Measurements from ENCODE around the gene S100PBP.

- TF ChIP-seq MAFK (IDR thresholded peaks at IDR 0.05; ENCODE audit: partially characterized antibody), result no peak
- no peak for TF ChIP-seq POLR2A (IDR thresholded peaks at IDR 0.05; ENCODE audit: low read length)
- TF ChIP-seq CTCF (IDR thresholded peaks at IDR 0.05), result no peak
- no peak for TF ChIP-seq NPAS2 (CRISPR knock-in tag; IDR thresholded peaks at IDR 0.05; ENCODE audit: borderline replicate concordance)
- no peak for TF ChIP-seq JUN (IDR thresholded peaks at IDR 0.05)
- no peak for TF ChIP-seq PHF8 (IDR thresholded peaks at IDR 0.05; ENCODE audit: borderline replicate concordance, low read depth)
- no peak for TF ChIP-seq RARB (CRISPR knock-in tag; IDR thresholded peaks at IDR 0.05)
- no peak for TF ChIP-seq REST (IDR thresholded peaks at IDR 0.05)
- no peak for TF ChIP-seq HDAC2 (IDR thresholded peaks at IDR 0.05)
- no peak for TF ChIP-seq NR3C1 (IDR thresholded peaks at IDR 0.05)
- TF ChIP-seq CEBPB (IDR thresholded peaks at IDR 0.05), result no peak
- TF ChIP-seq NFE2L2 (conservative IDR thresholded peaks at IDR 0.05; ENCODE audit: low read length), result no peak
- TF ChIP-seq KDM1A (IDR thresholded peaks at IDR 0.05; ENCODE audit: low read depth), result no peak
- TF ChIP-seq MAX (IDR thresholded peaks at IDR 0.05), result no peak
Observed at GRCh38 chr1:32897082-32898049, 79.9 kb downstream of the S100PBP start.

Data from A549 (cell line).